Tibial artery (tissue), 4 donors: Measurements from ENCODE around the gene RPL18.

ENCODE experiments used
- DNase-seq, 2 donors: peaks; one replicate each; pipeline ENCODE4 v3.0.0-alpha.2; 2019
- H3K27ac ChIP-seq, 2 donors: fragments of 200-600 bp; sonication (generic) in 1 of 2; 1 replicate in 1 of 2; 2 replicates in 1 of 2; pipeline ENCODE4 v1.5.1; 2018 to 2019; ENCODE audit warnings: mild to moderate bottlenecking in 1 of 2
- H3K27me3 ChIP-seq, 2 donors: fragments of 200-600 bp; sonication (generic) in 1 of 2; one replicate each; pipeline versions ENCODE4 v1.5.1 to v1.6.0; 2016 to 2019
- H3K36me3 ChIP-seq, 3 donors: fragments of 200-600 bp; sonication (generic) in 2 of 3; one replicate each; pipeline ENCODE4 v1.5.1; 2016 to 2019; ENCODE audit warnings: mild to moderate bottlenecking in 2 of 3
- H3K4me1 ChIP-seq, 4 donors: fragments of 200-600 bp; sonication (generic) in 2 of 4; 1 replicate in 3 of 4; 2 replicates in 1 of 4; pipeline ENCODE4 v1.5.1; 2016 to 2019
- H3K4me3 ChIP-seq, 2 donors: fragments of 200-600 bp; sonication (generic) in 1 of 2; 1 replicate in 1 of 2; 2 replicates in 1 of 2; pipeline ENCODE4 v1.5.1; 2018 to 2019; ENCODE audit warnings: mild to moderate bottlenecking in 2 of 2
- H3K9me3 ChIP-seq, 3 donors: fragments of 200-600 bp; sonication (generic) in 1 of 3; one replicate each; pipeline ENCODE4 v1.5.1; 2016 to 2019
- CTCF ChIP-seq, 2 experiments: fragments of 200-600 bp in 1 of 2; fragments of 450-650 bp in 1 of 2; IDR thresholded peaks; one replicate each; pipeline ENCODE4 v1.5.1; 2017 to 2019; ENCODE audit warnings: antibody characterized with exemption in 2 of 2, mild to moderate bottlenecking in 1 of 2, moderate library complexity in 1 of 2
- intact Hi-C: fragments of 100-400 bp; cut with DNase I; formaldehyde crosslinking; loops from one replicate; pipeline ENCODE4 v1.15.0; 2023; ENCODE audit warnings: low total_unique reads

The RPL18 gene

GRCh38 chr19:48656840-48657474, 38.0 kb upstream of the RPL18 start:
- H3K36me3 ChIP-seq: no peaks in the 10 kb centered on the region
- no peak overlapping the region for H3K27ac ChIP-seq
- no peak for DNase-seq
- no peaks in the 10 kb centered on the region for H3K9me3 ChIP-seq
- intact Hi-C loops: no loop called here
- H3K4me3 ChIP-seq: no peak overlapping the region
- H3K4me1 ChIP-seq: peaks cover 0 to 9% (median 4%) of the 10 kb centered on the region in 4 donors
- no peak for TF ChIP-seq CTCF (IDR thresholded peaks at IDR 0.05)
- H3K27me3 ChIP-seq: no peaks in the 10 kb centered on the region

GRCh38 chr19:48654299-48655059, 35.5 kb upstream of the RPL18 start:
- intact Hi-C loops: no loop called here
- no peak for TF ChIP-seq CTCF (IDR thresholded peaks at IDR 0.05)

GRCh38 chr19:48651683-48652048, 32.7 kb upstream of the RPL18 start:
- TF ChIP-seq CTCF (IDR thresholded peaks at IDR 0.05): no peak
- Histone ChIP-seq H3K27me3 (no peaks in the 10 kb centered on the region), H3K36me3 (no peaks in the 10 kb centered on the region), H3K9me3 (no peaks in the 10 kb centered on the region), H3K4me3 (no peak overlapping the region), H3K4me1 (no peaks in the 10 kb centered on the region), H3K27ac (no peak overlapping the region)
- intact Hi-C loops: no loop called here
- DNase-seq: no peak

More at GRCh38 chr19:48654299-48655059, 35.5 kb upstream of the RPL18 start:
- DNase-seq: no peak
- Histone ChIP-seq H3K36me3 (no peaks in the 10 kb centered on the region), H3K4me1 (no peaks in the 10 kb centered on the region), H3K4me3 (no peak overlapping the region), H3K27me3 (no peaks in the 10 kb centered on the region), H3K27ac (no peak overlapping the region), H3K9me3 (no peaks in the 10 kb centered on the region)

GRCh38 chr19:48650974-48651682, 32.1 kb upstream of the RPL18 start:
- intact Hi-C loops: no loop called here
- no peaks in the 10 kb centered on the region for H3K27me3 ChIP-seq
- H3K9me3 ChIP-seq: no peaks in the 10 kb centered on the region
- H3K4me3 ChIP-seq: no peak overlapping the region
- no peak for DNase-seq
- no peak overlapping the region for H3K27ac ChIP-seq
- H3K36me3 ChIP-seq: no peaks in the 10 kb centered on the region
- H3K4me1 ChIP-seq: peaks cover 0 to 4% (median 3%) of the 10 kb centered on the region in 4 donors
- TF ChIP-seq CTCF (IDR thresholded peaks at IDR 0.05): no peak

GRCh38 chr19:48648134-48648533, 29.2 kb upstream of the RPL18 start:
- Histone ChIP-seq H3K27ac (no peak overlapping the region), H3K4me1 (peaks cover 7 to 19% (median 14%) of the 10 kb centered on the region in 4 donors), H3K9me3 (no peaks in the 10 kb centered on the region), H3K27me3 (no peaks in the 10 kb centered on the region), H3K36me3 (no peaks in the 10 kb centered on the region), H3K4me3 (no peak overlapping the region)
- intact Hi-C loops: loop anchor here (10.0 kb wide), 2 partner anchors 187 to 347 kb away; partner anchors contain the start of genes GYS1, HSD17B14 and RUVBL2
- no peak for TF ChIP-seq CTCF (IDR thresholded peaks at IDR 0.05)
- no peak for DNase-seq
